Measurements from ENCODE around the gene FES.
A peak's percentile ranks its signal among the peaks of the same experiment; 100 is the strongest.

FES gene

GRCh38 chr15:90869601-90870353 lies 14.5 kb upstream of the FES start:
- TF ChIP-seq TAF1 (IDR thresholded peaks at IDR 0.05; ENCODE audit: low read depth) (no peak; the same call in 1 of the 2 replicates), ZBTB7A (IDR thresholded peaks at IDR 0.05; ENCODE audit: low read depth) (peak; percentile 82), CREB1 (IDR thresholded peaks at IDR 0.05; ENCODE audit: low read depth) (no peak), EP300 (IDR thresholded peaks at IDR 0.05; ENCODE audit: borderline replicate concordance) (peak; percentile 42; the same call in 1 of the 2 replicates), YY1 (IDR thresholded peaks at IDR 0.05; ENCODE audit: low read depth) (no peak), FOXM1 (IDR thresholded peaks at IDR 0.05; ENCODE audit: borderline replicate concordance, low read depth) (no peak), EGR1 (IDR thresholded peaks at IDR 0.05) (no peak), NFIC (IDR thresholded peaks at IDR 0.05) (peak; percentile 41), USF1 (IDR thresholded peaks at IDR 0.05) (no peak), REST (IDR thresholded peaks at IDR 0.05; ENCODE audit: low read depth) (no peak), RAD21 (IDR thresholded peaks at IDR 0.05; ENCODE audit: low read depth) (0 out of 2 replicates have a peak, but pooled peaks have one; percentile 12), TCF12 (IDR thresholded peaks at IDR 0.05; ENCODE audit: low read depth) (no peak; the same call in 1 of the 2 replicates), TEAD4 (IDR thresholded peaks at IDR 0.05) (no peak), MAX (IDR thresholded peaks at IDR 0.05) (peak; percentile 52; the same call in 1 of the 2 replicates)

- TF ChIP-seq CREB1 (IDR thresholded peaks at IDR 0.05; ENCODE audit: low read depth): no peak
- TF ChIP-seq MAX (IDR thresholded peaks at IDR 0.05): no peak
- no peak for TF ChIP-seq YY1 (IDR thresholded peaks at IDR 0.05; ENCODE audit: low read depth)
- TF ChIP-seq ZBTB7A (IDR thresholded peaks at IDR 0.05; ENCODE audit: low read depth): no peak
- no peak for TF ChIP-seq CEBPB (IDR thresholded peaks at IDR 0.05)
- TF ChIP-seq NFIC (IDR thresholded peaks at IDR 0.05): no peak
- TF ChIP-seq USF1 (IDR thresholded peaks at IDR 0.05): no peak
- TF ChIP-seq REST (IDR thresholded peaks at IDR 0.05; ENCODE audit: low read depth): no peak
- no peak for TF ChIP-seq RAD21 (IDR thresholded peaks at IDR 0.05; ENCODE audit: low read depth)
- TF ChIP-seq EGR1 (IDR thresholded peaks at IDR 0.05): no peak
- no peak for TF ChIP-seq TCF12 (IDR thresholded peaks at IDR 0.05; ENCODE audit: low read depth)
- no peak for TF ChIP-seq FOXM1 (IDR thresholded peaks at IDR 0.05; ENCODE audit: borderline replicate concordance, low read depth)
- TF ChIP-seq EP300 (IDR thresholded peaks at IDR 0.05; ENCODE audit: borderline replicate concordance): no peak
- TF ChIP-seq TEAD4 (IDR thresholded peaks at IDR 0.05): no peak
- no peak for TF ChIP-seq TAF1 (IDR thresholded peaks at IDR 0.05; ENCODE audit: low read depth)
Observed at GRCh38 chr15:90870354-90871138, 13.8 kb upstream of the FES start.

- TF ChIP-seq RAD21 (IDR thresholded peaks at IDR 0.05; ENCODE audit: low read depth) (no peak), TAF1 (IDR thresholded peaks at IDR 0.05; ENCODE audit: low read depth) (peak; percentile 18; the same call in 1 of the 2 replicates)
Observed at GRCh38 chr15:90871139-90871715, 13.1 kb upstream of the FES start.

GRCh38 chr15:90871716-90872485 lies 12.4 kb upstream of the FES start:
- TF ChIP-seq ZBTB7A (IDR thresholded peaks at IDR 0.05; ENCODE audit: low read depth) (peak; percentile 83), TEAD4 (IDR thresholded peaks at IDR 0.05) (no peak), REST (IDR thresholded peaks at IDR 0.05; ENCODE audit: low read depth) (no peak), USF1 (IDR thresholded peaks at IDR 0.05) (no peak), NFIC (IDR thresholded peaks at IDR 0.05) (0 out of 2 replicates have a peak, but pooled peaks have one; percentile 32), EP300 (IDR thresholded peaks at IDR 0.05; ENCODE audit: borderline replicate concordance) (0 out of 2 replicates have a peak, but pooled peaks have one; percentile 32), CEBPB (IDR thresholded peaks at IDR 0.05) (no peak), YY1 (IDR thresholded peaks at IDR 0.05; ENCODE audit: low read depth) (no peak), FOXM1 (IDR thresholded peaks at IDR 0.05; ENCODE audit: borderline replicate concordance, low read depth) (no peak), TCF12 (IDR thresholded peaks at IDR 0.05; ENCODE audit: low read depth) (no peak), MAX (IDR thresholded peaks at IDR 0.05) (peak; percentile 18), EGR1 (IDR thresholded peaks at IDR 0.05) (0 out of 2 replicates have a peak, but pooled peaks have one; percentile 32), TAF1 (IDR thresholded peaks at IDR 0.05; ENCODE audit: low read depth) (peak; percentile 47; the same call in 1 of the 2 replicates), RAD21 (IDR thresholded peaks at IDR 0.05; ENCODE audit: low read depth) (no peak)

Measured in Ishikawa (cell line).